LNCaP clone FGC (cell line): Measurements from ENCODE around the gene PLXNB2.

Experiments
- DNase-seq: peaks from one replicate; pipeline ENCODE4 v3.0.0-alpha.2; 2011; ENCODE audit warnings: low read depth
- H3K4me3 ChIP-seq: 2 replicates; pipeline ENCODE4 v1.5.1; 2011; ENCODE audit warnings: mild to moderate bottlenecking, low read depth, low read length, control low read depth
- CTCF ChIP-seq: IDR thresholded peaks from 2 replicates; pipeline ENCODE4 v1.5.1; 2012; ENCODE audit warnings: mild to moderate bottlenecking; ENCODE audit not compliant: control insufficient read depth, insufficient read depth; ENCODE audit errors: extremely low read depth

PLXNB2 gene

GRCh38 chr22:50249341-50250248 is 57.9 kb downstream of the PLXNB2 start:
- peak overlapping the region; percentile 79 for H3K4me3 ChIP-seq

GRCh38 chr22:50248196-50249081 is 59.0 kb downstream of the PLXNB2 start:
- no peak for DNase-seq
- TF ChIP-seq CTCF = no peak
- peak overlapping the region; percentile 18; the same call in 1 of the 2 replicates for H3K4me3 ChIP-seq

More at GRCh38 chr22:50249341-50250248, 57.9 kb downstream of the PLXNB2 start:
- no peak for TF ChIP-seq CTCF
- DNase-seq = no peak

- peak; percentile 66 for DNase-seq
- H3K4me3 ChIP-seq = peak overlapping the region; percentile 18; the same call in 1 of the 2 replicates
- TF ChIP-seq CTCF = no peak
Observed at GRCh38 chr22:50247748-50248147, 59.7 kb downstream of the PLXNB2 start.

DNA sequence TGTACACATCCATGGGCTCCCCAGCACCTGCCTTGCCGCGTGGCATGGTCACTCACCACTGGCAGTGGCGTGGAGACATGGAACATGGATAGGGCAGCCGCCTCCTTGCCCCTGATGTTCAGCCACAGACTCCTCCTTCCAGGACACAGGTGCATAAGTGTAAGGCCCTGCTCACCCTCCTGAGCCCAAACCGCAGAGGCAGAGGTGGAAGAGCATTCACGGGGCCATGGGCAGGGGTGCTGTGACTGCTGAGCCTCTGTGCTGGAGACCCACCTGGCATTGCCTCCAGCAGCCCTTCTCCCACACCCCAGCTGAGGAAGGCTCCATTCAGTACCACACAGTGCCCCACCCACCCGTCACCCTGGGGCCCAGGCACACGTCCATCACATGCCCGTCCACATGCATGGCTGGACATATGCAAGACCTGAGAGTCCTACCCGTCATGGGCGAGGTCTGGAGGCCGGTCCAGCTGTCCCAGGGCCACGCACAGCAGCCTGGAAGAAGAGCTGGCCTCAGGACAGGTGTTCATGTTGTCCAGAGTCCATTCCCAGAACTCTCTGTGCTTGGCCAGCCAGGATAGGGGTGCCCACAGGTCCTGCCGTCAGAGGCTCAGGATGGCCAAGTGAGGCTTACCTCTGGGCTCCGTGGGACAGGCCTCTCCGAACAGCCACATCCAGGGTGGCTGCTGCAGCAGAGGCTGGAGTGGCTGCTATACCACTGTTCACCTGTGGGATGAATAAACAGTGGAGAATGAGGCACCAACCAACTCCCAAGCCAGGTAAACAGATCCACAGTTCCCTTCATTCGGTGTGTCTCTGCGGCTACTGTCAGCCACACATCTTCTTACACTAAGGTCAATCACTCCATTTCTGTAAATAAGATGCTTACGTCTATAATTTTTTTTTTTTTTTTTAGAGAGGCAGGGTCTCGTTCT is 60.9 kb downstream of the PLXNB2 start:
- no peak for DNase-seq
- peak overlapping the region; percentile 69 for H3K4me3 ChIP-seq
- no peak for TF ChIP-seq CTCF

GRCh38 chr22:50245214-50246072 is 62.0 kb downstream of the PLXNB2 start:
- TF ChIP-seq CTCF = no peak
- peak overlapping the region; percentile 69 for H3K4me3 ChIP-seq
- DNase-seq = no peak
